ENCODE measurements around the gene DRC1.

- TF ChIP-seq POLR2AphosphoS5 (IDR thresholded peaks at IDR 0.05; ENCODE audit: borderline replicate concordance, low read depth, low read length) (no peak), FOXP2 (optimal IDR thresholded peaks at IDR 0.05; ENCODE audit: control extremely low read depth, extremely low read length, insufficient read depth) (no peak), EZH2 (IDR thresholded peaks at IDR 0.05) (no peak)
Observed at GRCh38 chr2:26364669-26365068, 37.1 kb upstream of the DRC1 start.

Data from SK-N-MC (cell line).